Epithelial cell of proximal tubule (primary cell): ENCODE measurements around the gene TACC2. TPM values are rescaled to one million over a fixed set of nuclear protein-coding genes. Genes with fewer than 3 reads are reported as not detected.
"Not testable (repeated sequence)": the region's sequence is repeated elsewhere in the genome, so short reads cannot be mapped to it uniquely, and the experiment has no call there.

ENCODE experiments used
- DNase-seq: peaks from one replicate; pipeline ENCODE4 v3.0.0-alpha.2; 2011; ENCODE audit warnings: low read depth
- H3K4me3 ChIP-seq: 2 replicates; pipeline ENCODE4 v1.5.1; 2011; ENCODE audit warnings: low read depth, mild to moderate bottlenecking, low read length
- CTCF ChIP-seq: conservative IDR thresholded peaks from 2 replicates; pipeline ENCODE4 v1.5.1; 2012; ENCODE audit warnings: low read depth, mild to moderate bottlenecking, low read length
- total RNA-seq: library from RNA; depleted of rRNA; stranded (reverse); fragments of >200 nt; gene quantifications from 2 replicates; pipeline ENCODE4 v1.2.3, GENCODE V29; 2015

The TACC2 gene
- total RNA-seq, 1 donor from 2014 or later: 23.9 TPM

- DNase-seq: no peak
- TF ChIP-seq CTCF: no peak
- no peak overlapping the region for H3K4me3 ChIP-seq
Measured at GRCh38 chr10:122102869-122103525, 114.0 kb downstream of the TACC2 start.

- H3K4me3 ChIP-seq: no peak overlapping the region
- TF ChIP-seq CTCF: no peak
- no peak for DNase-seq
Measured at GRCh38 chr10:122103592-122103991, 114.6 kb downstream of the TACC2 start.

GRCh38 chr10:122108786-122109185 is 119.8 kb downstream of the TACC2 start:
- not testable (repeated sequence) for DNase-seq, H3K4me3 ChIP-seq

- TF ChIP-seq CTCF: no peak
- no peak for DNase-seq
- peak overlapping the region; percentile 93 for H3K4me3 ChIP-seq
Measured at GRCh38 chr10:122112021-122112616, 123.2 kb downstream of the TACC2 start.

- DNase-seq: peak; percentile 66
- peak overlapping the region; percentile 93 for H3K4me3 ChIP-seq
- TF ChIP-seq CTCF: peak; percentile 46
Measured at GRCh38 chr10:122112625-122113160, 123.7 kb downstream of the TACC2 start.

GRCh38 chr10:122113161-122113944 is 124.4 kb downstream of the TACC2 start:
- no peak for DNase-seq
- H3K4me3 ChIP-seq: peak overlapping the region; percentile 93
- peak; percentile 59 for TF ChIP-seq CTCF

GRCh38 chr10:122113945-122114747 is 125.2 kb downstream of the TACC2 start:
- no peak for DNase-seq
- no peak for TF ChIP-seq CTCF
- H3K4me3 ChIP-seq: peak overlapping the region; percentile 93
